HEK293 (cell line): Measurements from ENCODE around the gene ARHGAP10.

Source experiments
- CTCF ChIA-PET: fragments of 350-600 bp; formaldehyde crosslinking; extraction: SDS; loops from one replicate; lab custom pipeline; 2021; ENCODE audit warnings: antibody characterized with exemption; lab: Yijun Ruan, JAX
- POLR2A ChIA-PET: fragments of 300-600 bp; formaldehyde crosslinking; extraction: SDS; loops from one replicate; lab custom pipeline; 2020; ENCODE audit warnings: antibody characterized with exemption, inconsistent platforms; lab: Yijun Ruan, JAX
- H3K27ac ChIP-seq: fragments of 200-500 bp; sonication (Bioruptor generic); 2 replicates; pipeline ENCODE4 v1.5.1; 2014; ENCODE audit warnings: low read depth, low read length, control low read depth, inconsistent platforms; ENCODE audit errors: extremely low read depth
- H3K36me3 ChIP-seq, 2 experiments: fragments of 200-500 bp in 1 of 2; sonication (Bioruptor generic) in 1 of 2; 1 replicate in 1 of 2; 2 replicates in 1 of 2; pipeline ENCODE4 v1.5.1; 2014 to 2017; ENCODE audit warnings: inconsistent platforms in 2 of 2, low read length in 2 of 2; ENCODE audit not compliant: control insufficient read depth in 2 of 2, insufficient read depth in 1 of 2
- H3K4me1 ChIP-seq: fragments of 200-500 bp; sonication (Bioruptor generic); 2 replicates; pipeline ENCODE4 v1.5.1; 2014; ENCODE audit warnings: mild to moderate bottlenecking, low read length, inconsistent platforms; ENCODE audit not compliant: control insufficient read depth, insufficient read depth
- H3K4me3 ChIP-seq: 2 replicates; pipeline ENCODE4 v1.5.1; 2011; ENCODE audit warnings: low read depth, mild to moderate bottlenecking, control low read depth, low read length, moderate library complexity
- H3K9me3 ChIP-seq: fragments of 200-500 bp; sonication (Bioruptor generic); 2 replicates; pipeline ENCODE4 v1.5.1; 2014; ENCODE audit warnings: low read depth, low read length, inconsistent platforms; ENCODE audit not compliant: control insufficient read depth, insufficient read depth
- BCL6B ChIP-seq: fragments of 450-650 bp; formaldehyde crosslinking; IDR thresholded peaks from 2 replicates; pipeline ENCODE4 v1.5.1; 2017; ENCODE audit warnings: missing biosample characterization, missing genetic modification characterization
- GLI4 ChIP-seq: fragments of 450-650 bp; formaldehyde crosslinking; IDR thresholded peaks from 2 replicates; pipeline ENCODE4 v1.5.1; 2016; ENCODE audit warnings: missing biosample characterization, missing genetic modification characterization
- SALL2 ChIP-seq: fragments of 450-650 bp; formaldehyde crosslinking; IDR thresholded peaks from 2 replicates; pipeline ENCODE4 v1.5.0; 2017; ENCODE audit warnings: missing biosample characterization, mild to moderate bottlenecking, missing genetic modification characterization, borderline replicate concordance
- SCRT1 ChIP-seq: fragments of 450-650 bp; formaldehyde crosslinking; IDR thresholded peaks from 2 replicates; pipeline ENCODE4 v1.5.1; 2016; ENCODE audit warnings: missing biosample characterization, missing genetic modification characterization, borderline replicate concordance
- WT1 ChIP-seq: fragments of 450-650 bp; formaldehyde crosslinking; IDR thresholded peaks from 2 replicates; pipeline ENCODE4 v1.5.1; 2016; ENCODE audit warnings: missing biosample characterization, missing genetic modification characterization
- YY2 ChIP-seq: fragments of 450-650 bp; formaldehyde crosslinking; IDR thresholded peaks from 2 replicates; pipeline ENCODE4 v1.5.1; 2016; ENCODE audit warnings: missing biosample characterization, missing genetic modification characterization
- ZFHX2 ChIP-seq: fragments of 450-650 bp; formaldehyde crosslinking; conservative IDR thresholded peaks from 2 replicates; pipeline ENCODE4 v1.5.1; 2016; ENCODE audit warnings: missing biosample characterization, missing genetic modification characterization
- ZNF404 ChIP-seq: fragments of 450-650 bp; formaldehyde crosslinking; IDR thresholded peaks from 2 replicates; pipeline ENCODE4 v1.5.1; 2017; ENCODE audit warnings: missing biosample characterization, missing genetic modification characterization
- ZNF449 ChIP-seq: fragments of 450-650 bp; formaldehyde crosslinking; IDR thresholded peaks from 2 replicates; pipeline ENCODE4 v1.5.1; 2017; ENCODE audit warnings: missing biosample characterization, mild to moderate bottlenecking, missing genetic modification characterization, moderate library complexity
- ZNF558 ChIP-seq: fragments of 450-650 bp; formaldehyde crosslinking; IDR thresholded peaks from 2 replicates; pipeline ENCODE4 v1.5.1; 2016; ENCODE audit warnings: missing biosample characterization, missing genetic modification characterization
- ZNF571 ChIP-seq: fragments of 450-650 bp; formaldehyde crosslinking; IDR thresholded peaks from 2 replicates; pipeline ENCODE4 v1.5.0; 2017; ENCODE audit warnings: missing biosample characterization, missing genetic modification characterization
- ZNF626 ChIP-seq: fragments of 450-650 bp; sonication (Bioruptor Pico); formaldehyde crosslinking; IDR thresholded peaks from 2 replicates; pipeline ENCODE4 v1.5.1; 2018; ENCODE audit warnings: missing biosample characterization, missing genetic modification characterization, inconsistent platforms
- ZNF654 ChIP-seq: fragments of 450-650 bp; formaldehyde crosslinking; IDR thresholded peaks from 2 replicates; pipeline ENCODE4 v1.5.1; 2016; ENCODE audit warnings: low read depth, missing biosample characterization, missing genetic modification characterization
- ZNF660 ChIP-seq: fragments of 450-650 bp; IDR thresholded peaks from 2 replicates; pipeline ENCODE4 v1.5.1; 2018; ENCODE audit warnings: missing biosample characterization, mild to moderate bottlenecking, missing genetic modification characterization
- ZNF692 ChIP-seq: fragments of 450-650 bp; formaldehyde crosslinking; IDR thresholded peaks from 2 replicates; pipeline ENCODE4 v1.5.1; 2016; ENCODE audit warnings: missing biosample characterization, missing genetic modification characterization
- ZNF791 ChIP-seq: fragments of 450-650 bp; formaldehyde crosslinking; IDR thresholded peaks from 2 replicates; pipeline ENCODE4 v1.5.1; 2016; ENCODE audit warnings: missing biosample characterization, missing genetic modification characterization
- ZSCAN5A ChIP-seq: fragments of 450-650 bp; formaldehyde crosslinking; IDR thresholded peaks from 2 replicates; pipeline ENCODE4 v1.5.1; 2016; ENCODE audit warnings: missing biosample characterization, missing genetic modification characterization
- TF ChIP-seq, protein P1 (sequence below): fragments of 450-650 bp; formaldehyde crosslinking; IDR thresholded peaks from 2 replicates; pipeline ENCODE4 v1.5.1; 2016; ENCODE audit warnings: missing biosample characterization, missing genetic modification characterization
- TF ChIP-seq, protein P2 (sequence below): fragments of 450-650 bp; formaldehyde crosslinking; IDR thresholded peaks from 2 replicates; pipeline ENCODE4 v1.5.1; 2016; ENCODE audit warnings: missing biosample characterization, missing genetic modification characterization
- TF ChIP-seq, protein P3 (sequence below): fragments of 450-650 bp; formaldehyde crosslinking; IDR thresholded peaks from 2 replicates; pipeline ENCODE4 v1.5.1; 2017; ENCODE audit warnings: missing biosample characterization, missing genetic modification characterization

The ARHGAP10 gene

GRCh38 chr4:147704846-147705245, 27.0 kb upstream of the ARHGAP10 start:
- CTCF ChIA-PET, result no interaction called here
- H3K36me3 ChIP-seq, result no peaks in the 10 kb centered on the region
- H3K4me3 ChIP-seq, result no peak overlapping the region
- no peak overlapping the region for H3K27ac ChIP-seq
- TF ChIP-seq ZNF404 (tag by site-specific recombination), result no peak
- no peak for TF ChIP-seq SALL2 (tag by site-specific recombination)
- no peak for TF ChIP-seq BCL6B (tag by site-specific recombination)
- TF ChIP-seq ZNF449, result no peak
- TF ChIP-seq SCRT1, result no peak
- TF ChIP-seq YY2 (tag by site-specific recombination), result no peak
- TF ChIP-seq ZFHX2, result no peak
- TF ChIP-seq ZNF692 (tag by site-specific recombination), result no peak
- TF ChIP-seq GLI4, result no peak
- TF ChIP-seq ZNF571 (tag by site-specific recombination), result no peak
- TF ChIP-seq ZNF626 (tag by site-specific recombination), result no peak
- no peak for TF ChIP-seq ZNF791
- no peak for TF ChIP-seq ZSCAN5A (tag by site-specific recombination)
- TF ChIP-seq WT1 (tag by site-specific recombination), result no peak
- no peak for TF ChIP-seq ZNF558 (tag by site-specific recombination)
- H3K9me3 ChIP-seq, result no peaks in the 10 kb centered on the region
- POLR2A ChIA-PET, result no interaction called here
- H3K4me1 ChIP-seq, result no peaks in the 10 kb centered on the region

- Histone ChIP-seq H3K36me3 (no peaks in the 10 kb centered on the region), H3K4me3 (no peak overlapping the region), H3K27ac (no peak overlapping the region), H3K9me3 (no peaks in the 10 kb centered on the region), H3K4me1 (no peaks in the 10 kb centered on the region)
- POLR2A ChIA-PET, result interaction anchor here (0.6 kb wide), 1 partner anchor 24 kb away, joined by 4 read pairs; the partner anchor contains the start of gene PRMT9
- CTCF ChIA-PET, result interaction anchor here (0.6 to 5.7 kb wide), 18 partner anchors 11 to 165 kb away, joined by 3 to 45 read pairs (median 3); no protein-coding TSS in a partner anchor
- TF ChIP-seq, protein P1, sequence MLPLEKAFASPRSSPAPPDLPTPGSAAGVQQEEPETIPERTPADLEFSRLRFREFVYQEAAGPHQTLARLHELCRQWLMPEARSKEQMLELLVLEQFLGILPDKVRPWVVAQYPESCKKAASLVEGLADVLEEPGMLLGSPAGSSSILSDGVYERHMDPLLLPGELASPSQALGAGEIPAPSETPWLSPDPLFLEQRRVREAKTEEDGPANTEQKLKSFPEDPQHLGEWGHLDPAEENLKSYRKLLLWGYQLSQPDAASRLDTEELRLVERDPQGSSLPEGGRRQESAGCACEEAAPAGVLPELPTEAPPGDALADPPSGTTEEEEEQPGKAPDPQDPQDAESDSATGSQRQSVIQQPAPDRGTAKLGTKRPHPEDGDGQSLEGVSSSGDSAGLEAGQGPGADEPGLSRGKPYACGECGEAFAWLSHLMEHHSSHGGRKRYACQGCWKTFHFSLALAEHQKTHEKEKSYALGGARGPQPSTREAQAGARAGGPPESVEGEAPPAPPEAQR (tag by site-specific recombination), result no peak
- TF ChIP-seq ZNF654 (tag by site-specific recombination), result peak; percentile 64
- TF ChIP-seq, protein P2, sequence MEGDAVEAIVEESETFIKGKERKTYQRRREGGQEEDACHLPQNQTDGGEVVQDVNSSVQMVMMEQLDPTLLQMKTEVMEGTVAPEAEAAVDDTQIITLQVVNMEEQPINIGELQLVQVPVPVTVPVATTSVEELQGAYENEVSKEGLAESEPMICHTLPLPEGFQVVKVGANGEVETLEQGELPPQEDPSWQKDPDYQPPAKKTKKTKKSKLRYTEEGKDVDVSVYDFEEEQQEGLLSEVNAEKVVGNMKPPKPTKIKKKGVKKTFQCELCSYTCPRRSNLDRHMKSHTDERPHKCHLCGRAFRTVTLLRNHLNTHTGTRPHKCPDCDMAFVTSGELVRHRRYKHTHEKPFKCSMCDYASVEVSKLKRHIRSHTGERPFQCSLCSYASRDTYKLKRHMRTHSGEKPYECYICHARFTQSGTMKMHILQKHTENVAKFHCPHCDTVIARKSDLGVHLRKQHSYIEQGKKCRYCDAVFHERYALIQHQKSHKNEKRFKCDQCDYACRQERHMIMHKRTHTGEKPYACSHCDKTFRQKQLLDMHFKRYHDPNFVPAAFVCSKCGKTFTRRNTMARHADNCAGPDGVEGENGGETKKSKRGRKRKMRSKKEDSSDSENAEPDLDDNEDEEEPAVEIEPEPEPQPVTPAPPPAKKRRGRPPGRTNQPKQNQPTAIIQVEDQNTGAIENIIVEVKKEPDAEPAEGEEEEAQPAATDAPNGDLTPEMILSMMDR, result 0 out of 2 replicates have a peak, but pooled peaks have one; percentile 8
- TF ChIP-seq, protein P3, sequence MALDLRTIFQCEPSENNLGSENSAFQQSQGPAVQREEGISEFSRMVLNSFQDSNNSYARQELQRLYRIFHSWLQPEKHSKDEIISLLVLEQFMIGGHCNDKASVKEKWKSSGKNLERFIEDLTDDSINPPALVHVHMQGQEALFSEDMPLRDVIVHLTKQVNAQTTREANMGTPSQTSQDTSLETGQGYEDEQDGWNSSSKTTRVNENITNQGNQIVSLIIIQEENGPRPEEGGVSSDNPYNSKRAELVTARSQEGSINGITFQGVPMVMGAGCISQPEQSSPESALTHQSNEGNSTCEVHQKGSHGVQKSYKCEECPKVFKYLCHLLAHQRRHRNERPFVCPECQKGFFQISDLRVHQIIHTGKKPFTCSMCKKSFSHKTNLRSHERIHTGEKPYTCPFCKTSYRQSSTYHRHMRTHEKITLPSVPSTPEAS (tag by site-specific recombination), result no peak
- TF ChIP-seq ZNF660 (tag by site-specific recombination), result peak; percentile 96
These were observed 23.8 kb upstream of the ARHGAP10 start for GRCh38 chr4:147707892-147708672.
